Neuronal stem cell (in vitro differentiated cells): ENCODE data around the gene HIP1R.
A peak's percentile ranks its signal among the peaks of the same experiment; 100 is the strongest.

Source experiments
- DNase-seq: peaks from one replicate; pipeline ENCODE4 v3.0.0-alpha.2; 2013; ENCODE audit warnings: low spot score
- H2AFZ ChIP-seq: one replicate; pipeline ENCODE4 v1.6.1; 2013; ENCODE audit warnings: mild to moderate bottlenecking, low read length, inconsistent platforms
- H2AK5ac ChIP-seq: 2 replicates; pipeline ENCODE4 v1.6.1; 2013; ENCODE audit warnings: low read depth, mild to moderate bottlenecking, inconsistent platforms, low read length, moderate library complexity, mixed read lengths
- H2BK120ac ChIP-seq: 2 replicates; pipeline ENCODE4 v1.6.1; 2013; ENCODE audit warnings: low read depth, mild to moderate bottlenecking, inconsistent platforms, low read length, moderate library complexity, mixed read lengths
- H2BK12ac ChIP-seq: one replicate; pipeline ENCODE4 v1.6.1; 2013; ENCODE audit warnings: low read length, inconsistent platforms
- H2BK15ac ChIP-seq: 2 replicates; pipeline ENCODE4 v1.6.1; 2013; ENCODE audit warnings: mild to moderate bottlenecking, low read length, inconsistent platforms, mixed read lengths
- H2BK5ac ChIP-seq: one replicate; pipeline ENCODE4 v1.6.1; 2013; ENCODE audit warnings: inconsistent platforms, mild to moderate bottlenecking, low read length, moderate library complexity
- H3K14ac ChIP-seq: one replicate; pipeline ENCODE4 v1.6.1; 2013; ENCODE audit warnings: low read length, inconsistent platforms
- H3K18ac ChIP-seq: 2 replicates; pipeline ENCODE4 v1.6.1; 2013; ENCODE audit warnings: low read length, inconsistent platforms
- H3K23ac ChIP-seq: 2 replicates; pipeline ENCODE4 v1.6.1; 2013; ENCODE audit warnings: low read depth, mild to moderate bottlenecking, mixed read lengths, low read length, inconsistent platforms; ENCODE audit not compliant: poor library complexity
- H3K27ac ChIP-seq: replicated peaks from 3 replicates; pipeline ENCODE4 v1.5.1; 2013; ENCODE audit warnings: low read length, inconsistent platforms
- H3K27me3 ChIP-seq, 3 experiments: 2 replicates each; pipeline ENCODE4 v1.6.1; 2013; ENCODE audit warnings: low read length in 3 of 3, mild to moderate bottlenecking in 2 of 3, inconsistent platforms in 1 of 3, low read depth in 1 of 3, mixed read lengths in 1 of 3, moderate library complexity in 1 of 3; ENCODE audit not compliant: control insufficient read depth in 3 of 3, insufficient read depth in 3 of 3
- H3K36me3 ChIP-seq, 2 donors: replicated peaks in 1 of 2; 2 replicates each; pipeline ENCODE4 v1.6.1; 2013; ENCODE audit warnings: low read length in 2 of 2; ENCODE audit not compliant: control insufficient read depth in 2 of 2, insufficient read depth in 2 of 2
- H3K4ac ChIP-seq: 2 replicates; pipeline ENCODE4 v1.6.1; 2013; ENCODE audit warnings: inconsistent platforms, mild to moderate bottlenecking, low read length, moderate library complexity
- H3K4me1 ChIP-seq, 2 donors: 1 replicate in 1 of 2; 2 replicates in 1 of 2; pipeline ENCODE4 v1.6.1; 2013; ENCODE audit warnings: low read length in 2 of 2, low read depth in 1 of 2; ENCODE audit not compliant: control insufficient read depth in 2 of 2, insufficient read depth in 1 of 2
- H3K4me2 ChIP-seq: one replicate; pipeline ENCODE4 v1.6.1; 2013; ENCODE audit warnings: mild to moderate bottlenecking, low read length, inconsistent platforms; ENCODE audit not compliant: insufficient read depth, poor library complexity, severe bottlenecking
- H3K4me3 ChIP-seq, 2 donors: 2 replicates each; pipeline ENCODE4 v1.5.1; 2013; ENCODE audit warnings: low read length in 2 of 2, mild to moderate bottlenecking in 2 of 2, inconsistent platforms in 1 of 2, moderate library complexity in 1 of 2
- H3K79me1 ChIP-seq: one replicate; pipeline ENCODE4 v1.6.1; 2013; ENCODE audit warnings: low read depth, mild to moderate bottlenecking, inconsistent platforms, low read length, moderate library complexity
- H3K9ac ChIP-seq: one replicate; pipeline ENCODE4 v1.6.1; 2013; ENCODE audit warnings: mild to moderate bottlenecking, low read depth, low read length, inconsistent platforms; ENCODE audit not compliant: poor library complexity
- H3K9me3 ChIP-seq, 2 donors: replicated peaks in 1 of 2; 2 replicates each; pipeline versions ENCODE3 to v1.6.1; 2013; ENCODE audit warnings: low read length in 2 of 2, mild to moderate bottlenecking in 2 of 2, inconsistent platforms in 1 of 2, low read depth in 1 of 2, mixed read lengths in 1 of 2, moderate library complexity in 1 of 2; ENCODE audit not compliant: control insufficient read depth in 2 of 2, insufficient read depth in 1 of 2
- H4K8ac ChIP-seq: one replicate; pipeline ENCODE4 v1.6.1; 2013; ENCODE audit warnings: low read depth, mild to moderate bottlenecking, inconsistent platforms, low read length, moderate library complexity
- H4K91ac ChIP-seq: one replicate; pipeline ENCODE4 v1.6.1; 2013; ENCODE audit warnings: low read length, low read depth, mild to moderate bottlenecking, inconsistent platforms; ENCODE audit not compliant: poor library complexity
- WGBS, 2 donors: extraction: QIAGEN DNeasy Blood & Tissue Kit; methylation state at CpG; one replicate each; pipeline ENCODE4 v1.1.7; 2013; ENCODE audit warnings: missing lambda C conversion rate in 2 of 2, mixed read lengths in 1 of 2; ENCODE audit not compliant: insufficient read length in 2 of 2, insufficient replicate concordance in 1 of 2; ENCODE audit errors: extremely low coverage in 2 of 2; 5-methylcytosine and 5-hydroxymethylcytosine counted together

Gene HIP1R

DNA sequence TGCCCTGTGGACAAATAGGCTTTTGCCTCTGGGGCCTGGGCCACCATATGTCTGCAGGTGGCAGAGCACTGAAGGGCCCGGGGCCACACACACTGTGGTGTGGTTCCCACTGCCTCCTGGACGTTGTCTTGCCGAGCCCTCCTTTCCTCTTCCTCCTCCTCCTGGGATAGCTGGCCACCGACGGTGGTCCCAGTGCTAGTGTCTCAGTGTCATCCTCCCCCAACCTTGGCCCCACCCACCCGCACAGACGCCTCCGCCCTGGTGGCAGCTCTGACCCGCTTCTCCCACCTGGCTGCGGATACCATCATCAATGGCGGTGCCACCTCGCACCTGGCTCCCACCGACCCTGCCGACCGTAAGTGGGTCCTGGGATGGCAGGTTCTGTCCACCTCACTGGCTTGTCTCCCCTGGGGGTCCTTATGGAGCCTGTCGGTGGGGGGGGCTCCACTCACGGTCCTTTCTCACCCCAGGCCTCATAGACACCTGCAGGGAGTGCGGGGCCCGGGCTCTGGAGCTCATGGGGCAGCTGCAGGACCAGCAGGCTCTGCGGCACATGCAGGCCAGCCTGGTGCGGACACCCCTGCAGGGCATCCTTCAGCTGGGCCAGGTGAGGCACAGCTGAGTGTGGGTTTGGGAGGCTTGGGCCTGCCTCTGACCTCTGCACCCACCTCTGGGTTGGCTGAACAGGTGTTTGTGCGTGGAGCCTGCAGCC lies 23.5 kb downstream of the HIP1R start:
- Histone ChIP-seq H3K4me1 (no peaks in the 10 kb centered on the region), H2BK15ac (no peak overlapping the region)
- no CpG with 5 or more reads among the region's 22 CpGs for WGBS, 2 donors

DNA sequence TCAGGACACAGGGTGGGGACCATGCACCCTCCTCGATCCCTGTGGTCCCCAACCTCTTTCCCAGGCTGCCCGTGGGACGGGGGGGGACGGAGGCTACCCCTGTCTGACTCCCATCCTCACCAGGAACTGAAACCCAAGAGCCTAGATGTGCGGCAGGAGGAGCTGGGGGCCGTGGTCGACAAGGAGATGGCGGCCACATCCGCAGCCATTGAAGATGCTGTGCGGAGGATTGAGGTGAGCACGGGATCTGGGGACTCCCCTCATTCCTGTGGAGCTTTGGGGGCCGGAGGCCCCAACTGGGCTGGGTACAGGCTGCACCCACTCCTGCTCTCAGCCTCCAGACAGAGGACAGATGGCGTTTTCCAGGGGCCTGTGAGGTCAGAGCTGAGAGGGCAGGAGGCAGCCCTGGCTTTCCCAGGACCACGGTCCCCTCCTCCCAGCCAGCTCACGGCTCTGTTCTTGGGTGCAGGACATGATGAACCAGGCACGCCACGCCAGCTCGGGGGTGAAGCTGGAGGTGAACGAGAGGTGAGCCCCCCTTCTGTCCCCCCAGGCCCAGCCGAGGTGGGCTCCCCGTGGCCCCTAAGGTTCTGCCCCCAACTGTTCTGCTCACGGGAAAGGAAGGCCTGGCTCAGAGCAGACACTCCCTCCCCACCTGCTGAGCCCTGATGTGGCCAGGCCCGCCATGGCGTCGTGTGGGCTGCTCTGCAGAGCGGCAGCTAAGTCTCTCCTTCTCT lies 24.2 kb downstream of the HIP1R start:
- Histone ChIP-seq H4K91ac (no peak overlapping the region), H4K8ac (peak overlapping the region; percentile 17), H3K9me3 (no peaks in the 10 kb centered on the region), H2BK120ac (no peak overlapping the region), H3K9ac (no peak overlapping the region), H2BK12ac (no peak overlapping the region), H2BK5ac (peak overlapping the region; percentile 66), H2BK15ac (no peak overlapping the region), H3K27me3 (no peaks in the 10 kb centered on the region), H3K4ac (no peak overlapping the region), H3K18ac (no peak overlapping the region), H2AFZ (no peak overlapping the region), H3K27ac (no peak overlapping the region), H3K14ac (no peak overlapping the region), H3K4me3 (no peak overlapping the region), H3K4me1 (no peaks in the 10 kb centered on the region), H2AK5ac (peak overlapping the region; percentile 88), H3K36me3 (peaks cover 19 to 50% of the 10 kb centered on the region in 2 donors), H3K4me2 (no peak overlapping the region), H3K23ac (peak overlapping the region; percentile 73), H3K79me1 (peaks cover 8% of the 10 kb centered on the region)
- WGBS, 2 donors, result no CpG with 5 or more reads among the region's 26 CpGs
- DNase-seq, result no peak

More for the DNA sequence above, 23.5 kb downstream of the HIP1R start:
- H3K14ac ChIP-seq, result no peak overlapping the region
- no peak overlapping the region for H2BK5ac ChIP-seq
- no peak overlapping the region for H2AK5ac ChIP-seq
- no peak overlapping the region for H2BK120ac ChIP-seq
- H3K4me3 ChIP-seq, result no peak overlapping the region
- peaks cover 8% of the 10 kb centered on the region for H3K79me1 ChIP-seq
- H3K4me2 ChIP-seq, result no peak overlapping the region
- no peak overlapping the region for H3K9ac ChIP-seq
- H4K91ac ChIP-seq, result no peak overlapping the region
- H3K27ac ChIP-seq, result no peak overlapping the region
- no peaks in the 10 kb centered on the region for H3K27me3 ChIP-seq
- DNase-seq, result no peak
- H3K18ac ChIP-seq, result no peak overlapping the region
- no peak overlapping the region for H2AFZ ChIP-seq
- no peak overlapping the region for H4K8ac ChIP-seq
- H3K36me3 ChIP-seq, result peaks cover 16 to 45% of the 10 kb centered on the region in 2 donors
- no peaks in the 10 kb centered on the region for H3K9me3 ChIP-seq
- H2BK12ac ChIP-seq, result no peak overlapping the region
- no peak overlapping the region for H3K23ac ChIP-seq
- H3K4ac ChIP-seq, result no peak overlapping the region

DNA sequence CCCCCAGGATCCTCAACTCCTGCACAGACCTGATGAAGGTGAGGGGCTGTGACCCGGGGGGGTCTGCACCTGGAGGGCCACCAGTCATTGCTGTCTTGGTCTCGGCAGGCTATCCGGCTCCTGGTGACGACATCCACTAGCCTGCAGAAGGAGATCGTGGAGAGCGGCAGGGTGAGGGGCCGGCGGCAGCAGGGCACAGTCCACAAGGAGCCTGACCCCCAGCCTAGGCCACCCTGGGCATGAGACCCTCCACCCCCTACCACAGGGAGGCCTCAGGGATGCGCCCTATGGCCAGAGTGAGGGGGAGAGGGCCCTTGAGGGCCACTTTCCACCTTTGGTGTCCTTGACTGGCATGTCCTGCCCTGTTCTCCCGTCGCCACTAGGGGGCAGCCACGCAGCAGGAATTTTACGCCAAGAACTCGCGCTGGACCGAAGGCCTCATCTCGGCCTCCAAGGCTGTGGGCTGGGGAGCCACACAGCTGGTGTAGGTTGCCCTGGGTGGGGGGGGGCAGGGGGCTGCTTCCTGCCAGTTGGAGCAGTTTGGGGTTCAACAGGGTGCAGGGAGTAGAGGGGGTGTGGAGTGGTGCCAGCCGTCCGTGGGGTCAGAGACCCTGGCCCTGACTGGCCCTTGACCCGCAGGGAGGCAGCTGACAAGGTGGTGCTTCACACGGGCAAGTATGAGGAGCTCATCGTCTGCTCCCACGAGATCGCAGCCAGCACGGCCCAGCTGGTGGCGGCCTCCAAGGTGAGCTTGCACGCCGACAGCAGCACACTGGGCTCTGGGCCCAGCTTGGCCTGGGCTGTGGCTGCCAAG lies 25.0 kb downstream of the HIP1R start:
- Histone ChIP-seq H2AFZ (no peak overlapping the region), H3K18ac (peak overlapping the region; percentile 83), H2BK12ac (peak overlapping the region; percentile 41), H3K4me2 (no peak overlapping the region), H3K79me1 (peaks cover 8% of the 10 kb centered on the region), H3K27me3 (no peaks in the 10 kb centered on the region), H3K23ac (peak overlapping the region; percentile 73), H3K4ac (no peak overlapping the region), H2BK5ac (peak overlapping the region; percentile 66), H4K8ac (no peak overlapping the region), H4K91ac (no peak overlapping the region), H3K4me1 (no peaks in the 10 kb centered on the region), H3K9ac (peak overlapping the region; percentile 44), H3K4me3 (no peak overlapping the region), H3K14ac (peak overlapping the region; percentile 38), H2BK120ac (peak overlapping the region; percentile 87), H2BK15ac (peak overlapping the region; percentile 49), H2AK5ac (peak overlapping the region; percentile 88), H3K36me3 (peaks cover 22 to 52% of the 10 kb centered on the region in 2 donors), H3K27ac (no peak overlapping the region), H3K9me3 (no peaks in the 10 kb centered on the region)
- WGBS, 2 donors, result no CpG with 5 or more reads among the region's 28 CpGs
- DNase-seq, result peak; percentile 73
